IMR-90 (cell line): ENCODE measurements around the gene LRRC14B. TPM values are rescaled to one million over a fixed set of nuclear protein-coding genes. Genes with fewer than 3 reads are reported as not detected.

Experiments used
- ATAC-seq: fragments of 200-7000 bp; cut with Tn5 transposase; 2 replicates; pipeline ENCODE4 v1.9.1; 2020; ENCODE audit warnings: low read depth, mild to moderate bottlenecking, moderate library complexity
- BruUV-seq: library from RNA; stranded (reverse); fragments of 400-500 nt; replicated peaks from 2 replicates; lab custom pipeline; 2021; lab: Mats Ljungman, UMichigan
- CTCF ChIA-PET: fragments of 300-600 bp; formaldehyde crosslinking; extraction: SDS; loops from one replicate; lab custom pipeline; 2021; ENCODE audit warnings: antibody characterized with exemption; lab: Yijun Ruan, JAX
- POLR2A ChIA-PET: fragments of 300-600 bp; sonication (Branson Sonifier 250); formaldehyde crosslinking; loops from one replicate; lab custom pipeline; 2022; ENCODE audit warnings: antibody characterized with exemption; ENCODE audit not compliant: unreplicated experiment; lab: Charles Lee
- DNase-seq: peaks from one replicate; pipeline ENCODE4 v3.0.0; 2013
- H2AFZ ChIP-seq: replicated peaks from 2 replicates; pipeline ENCODE3; 2013; ENCODE audit warnings: low read length, mild to moderate bottlenecking; ENCODE audit not compliant: poor library complexity
- H2AK5ac ChIP-seq: 2 replicates; pipeline ENCODE4 v1.6.1; 2013; ENCODE audit warnings: low read depth, low read length, inconsistent platforms
- H2AK9ac ChIP-seq: replicated peaks from 2 replicates; pipeline ENCODE3; 2013; ENCODE audit warnings: mild to moderate bottlenecking, low read depth, low read length, moderate library complexity; ENCODE audit not compliant: poor library complexity
- H2BK120ac ChIP-seq: 2 replicates; pipeline ENCODE4 v1.6.1; 2013; ENCODE audit warnings: low read depth, low read length, inconsistent platforms
- H2BK15ac ChIP-seq: 3 replicates; pipeline ENCODE4 v1.6.1; 2013; ENCODE audit warnings: low read depth, low read length, inconsistent platforms
- H2BK20ac ChIP-seq: 2 replicates; pipeline ENCODE4 v1.6.1; 2013; ENCODE audit warnings: low read depth, mild to moderate bottlenecking, inconsistent platforms, low read length, moderate library complexity
- H2BK5ac ChIP-seq: 2 replicates; pipeline ENCODE4 v1.6.1; 2013; ENCODE audit warnings: mild to moderate bottlenecking, low read depth, low read length, inconsistent platforms; ENCODE audit not compliant: poor library complexity, severe bottlenecking
- H3K14ac ChIP-seq: replicated peaks from 2 replicates; pipeline ENCODE4 v1.6.1; 2013; ENCODE audit warnings: low read depth, low read length, inconsistent platforms
- H3K18ac ChIP-seq: 2 replicates; pipeline ENCODE4 v1.6.1; 2013; ENCODE audit warnings: low read depth, low read length, control low read depth
- H3K23ac ChIP-seq: 2 replicates; pipeline ENCODE4 v1.6.1; 2013; ENCODE audit warnings: low read depth, low read length, inconsistent platforms
- H3K27ac ChIP-seq: 2 replicates; pipeline ENCODE4 v1.5.1; 2013; ENCODE audit warnings: mild to moderate bottlenecking, control low read depth, low read length; ENCODE audit not compliant: insufficient read depth
- H3K27me3 ChIP-seq: 2 replicates; pipeline ENCODE4 v1.6.1; 2013; ENCODE audit warnings: low read length; ENCODE audit not compliant: control insufficient read depth, insufficient read depth
- H3K36me3 ChIP-seq: 2 replicates; pipeline ENCODE4 v1.6.1; 2013; ENCODE audit warnings: low read length, mixed read lengths; ENCODE audit not compliant: control insufficient read depth, insufficient read depth
- H3K4ac ChIP-seq: 2 replicates; pipeline ENCODE4 v1.6.1; 2013; ENCODE audit warnings: low read depth, low read length, inconsistent platforms
- H3K4me1 ChIP-seq: 2 replicates; pipeline ENCODE4 v1.6.1; 2013; ENCODE audit warnings: low read length, mixed read lengths; ENCODE audit not compliant: control insufficient read depth, insufficient read depth
- H3K4me2 ChIP-seq: 2 replicates; pipeline ENCODE4 v1.6.1; 2013; ENCODE audit warnings: low read depth, mild to moderate bottlenecking, control low read depth, low read length, moderate library complexity
- H3K4me3 ChIP-seq: 2 replicates; pipeline ENCODE4 v1.5.1; 2013; ENCODE audit warnings: low read depth, mild to moderate bottlenecking, control low read depth, low read length, moderate library complexity; ENCODE audit not compliant: insufficient read depth
- H3K56ac ChIP-seq: 2 replicates; pipeline ENCODE4 v1.6.1; 2013; ENCODE audit warnings: low read length, inconsistent platforms; ENCODE audit not compliant: insufficient read depth; ENCODE audit errors: extremely low read depth
- H3K79me1 ChIP-seq, 2 experiments: 2 replicates each; pipeline ENCODE4 v1.6.1; 2013; ENCODE audit warnings: low read length in 2 of 2, inconsistent platforms in 1 of 2, low read depth in 1 of 2
- H3K9ac ChIP-seq: 2 replicates; pipeline ENCODE4 v1.6.1; 2013; ENCODE audit warnings: low read depth, low read length, control low read depth
- H3K9me1 ChIP-seq: 2 replicates; pipeline ENCODE4 v1.6.1; 2013; ENCODE audit warnings: low read length, inconsistent platforms; ENCODE audit not compliant: insufficient read depth
- H3K9me3 ChIP-seq: 2 replicates; pipeline ENCODE4 v1.6.1; 2013; ENCODE audit warnings: low read length; ENCODE audit not compliant: control insufficient read depth, insufficient read depth
- H4K20me1 ChIP-seq: 2 replicates; pipeline ENCODE4 v1.6.1; 2013; ENCODE audit warnings: low read length, inconsistent platforms; ENCODE audit not compliant: insufficient read depth
- H4K5ac ChIP-seq: 2 replicates; pipeline ENCODE4 v1.6.1; 2013; ENCODE audit warnings: mild to moderate bottlenecking, low read depth, low read length, control low read depth
- H4K8ac ChIP-seq, 2 experiments: 2 replicates each; pipeline ENCODE4 v1.6.1; 2013; ENCODE audit warnings: low read depth in 2 of 2, low read length in 2 of 2, control low read depth in 1 of 2, inconsistent platforms in 1 of 2
- H4K91ac ChIP-seq: 2 replicates; pipeline ENCODE4 v1.6.1; 2013; ENCODE audit warnings: low read depth, low read length, inconsistent platforms; ENCODE audit not compliant: insufficient read depth
- BHLHE40 ChIP-seq: fragments of 150-350 bp; IDR thresholded peaks from 2 replicates; pipeline ENCODE4 v1.6.1; 2016; ENCODE audit warnings: mild to moderate bottlenecking, low read depth, low read length
- CHD1 ChIP-seq: IDR thresholded peaks from 2 replicates; pipeline ENCODE4 v1.6.1; 2012; ENCODE audit warnings: low read depth, low read length, improper control_type of control experiment
- ELK1 ChIP-seq: fragments of 150-350 bp; IDR thresholded peaks from 2 replicates; pipeline ENCODE4 v1.6.1; 2016; ENCODE audit warnings: low read depth, mild to moderate bottlenecking, low read length, moderate library complexity, borderline replicate concordance
- NFE2L2 ChIP-seq: fragments of 150-350 bp; IDR thresholded peaks from 2 replicates; pipeline ENCODE4 v1.6.1; 2016; ENCODE audit warnings: low read depth, mild to moderate bottlenecking, low read length
- POLR2A ChIP-seq: IDR thresholded peaks from 2 replicates; pipeline ENCODE4 v1.6.1; 2012; ENCODE audit warnings: mild to moderate bottlenecking, low read depth, low read length
- RCOR1 ChIP-seq: IDR thresholded peaks from 2 replicates; pipeline ENCODE4 v1.6.1; 2012; ENCODE audit warnings: mild to moderate bottlenecking, low read length, improper control_type of control experiment; ENCODE audit not compliant: insufficient replicate concordance
- RFX5 ChIP-seq: IDR thresholded peaks from 2 replicates; pipeline ENCODE4 v1.8.0; 2012; ENCODE audit warnings: low read depth, mild to moderate bottlenecking, low read length, moderate library complexity
- WGBS, 2 experiments: methylation state at CpG; one replicate each; pipeline versions ENCODE4 v1.1.5 to v1.1.7; 2013; ENCODE audit warnings: missing lambda C conversion rate in 2 of 2; ENCODE audit not compliant: insufficient read length in 1 of 2; ENCODE audit errors: extremely low coverage in 2 of 2; 5-methylcytosine and 5-hydroxymethylcytosine counted together
- dilution Hi-C: fragments of 300-500 bp; cut with HindIII; formaldehyde crosslinking; loops from one replicate; pipeline ENCODE4 v1.14.3; 2018; ENCODE audit warnings: low sequenced_read_pairs; ENCODE audit not compliant: unreplicated experiment
- in situ Hi-C: fragments of 300-500 bp; cut with MboI; formaldehyde crosslinking; loops from 3 replicates; pipeline ENCODE4 v1.14.3; 2019; ENCODE audit warnings: low sequenced_read_pairs, inconsistent platforms, mixed read lengths
- intact Hi-C: fragments of 100-400 bp; cut with micrococcal nuclease; formaldehyde crosslinking; loops from 2 replicates; pipeline ENCODE4 v1.10.0; 2022
- polyA plus RNA-seq, 3 experiments: library from polyadenylated mRNA; depleted of rRNA; stranded (reverse); fragments of >200 nt; gene quantifications; 2 replicates each; pipeline ENCODE4 v1.2.3, GENCODE V29; 2012; ENCODE audit warnings: low replicate concordance in 1 of 3
- total RNA-seq: library from RNA; depleted of rRNA; stranded (reverse); fragments of >200 nt; gene quantifications from 2 replicates; pipeline ENCODE4 v1.2.3, GENCODE V29; 2012

LRRC14B gene
- total and polyA plus RNA-seq, 2 of the 4 experiments (the other 2 are of a cell fraction): not detected

GRCh38 chr5:203246-203930 lies 12.1 kb downstream of the LRRC14B start:
- DNase-seq: no peak
- POLR2A ChIA-PET: no interaction called here
- H2AFZ ChIP-seq: no peak overlapping the region

More at GRCh38 chr5:203246-203930, 12.1 kb downstream of the LRRC14B start:
- WGBS, 2 experiments: 97% methylated on average over 13 of the region's 26 CpGs; no CpG with 5 or more reads in 1 of the 2 experiments
- H3K79me1 ChIP-seq: peaks cover 25 to 26% of the 10 kb centered on the region in 2 experiments
- H2AK9ac ChIP-seq: no peak overlapping the region
- no peak overlapping the region for H3K23ac ChIP-seq
- no peaks in the 10 kb centered on the region for H3K27me3 ChIP-seq
- no peak overlapping the region for H3K56ac ChIP-seq
- no peak overlapping the region for H2AK5ac ChIP-seq
- H3K4ac ChIP-seq: no peak overlapping the region
- H3K9me1 ChIP-seq: peaks cover 6% of the 10 kb centered on the region; the same call in 1 of the 2 replicates
- no peak overlapping the region for H3K18ac ChIP-seq
- no peak for ATAC-seq
- no peak overlapping the region for H3K4me3 ChIP-seq
- peaks cover 23% of the 10 kb centered on the region for H4K20me1 ChIP-seq
- dilution Hi-C loops: no loop called here
- CTCF ChIA-PET: interaction anchor here (0.5 to 0.6 kb wide), 2 partner anchors 15 to 225 kb away, joined by 3 read pairs; no protein-coding TSS in a partner anchor
- no peak overlapping the region for H3K9ac ChIP-seq
- in situ Hi-C loops: no loop called here
- H3K4me1 ChIP-seq: 0 out of 2 replicates have a peak, but pooled peaks cover 2% of the 10 kb centered on the region
- no peaks in the 10 kb centered on the region for H3K9me3 ChIP-seq
- H4K91ac ChIP-seq: no peak overlapping the region
- TF ChIP-seq CHD1: no peak
- TF ChIP-seq BHLHE40: no peak
- no peak for TF ChIP-seq POLR2A
- TF ChIP-seq ELK1: no peak
- no peak for TF ChIP-seq RCOR1
- TF ChIP-seq NFE2L2: no peak
- TF ChIP-seq RFX5: no peak
- no peak overlapping the region for H4K5ac ChIP-seq
- no peak overlapping the region for H2BK5ac ChIP-seq
- no peak overlapping the region for H2BK15ac ChIP-seq
- peaks cover 20% of the 10 kb centered on the region for H3K36me3 ChIP-seq
- no peak overlapping the region for H3K27ac ChIP-seq
- no peak overlapping the region for H3K4me2 ChIP-seq
- H4K8ac ChIP-seq: no peak overlapping the region
- H2BK120ac ChIP-seq: no peak overlapping the region
- H3K14ac ChIP-seq: no peak overlapping the region
- BruUV-seq: no TSS peak
- no peak overlapping the region for H2BK20ac ChIP-seq
- intact Hi-C loops: no loop called here
